SK-N-SH treated with all-trans-retinoic acid at 6 μM for 48 hours (cell line): ENCODE data around the gene ACVR2A.

Experiments
- ATAC-seq: fragments of 200-7000 bp; cut with Tn5 transposase; 3 replicates; pipeline ENCODE4 v1.9.1; 2020; ENCODE audit warnings: mild to moderate bottlenecking, moderate library complexity
- ARNTL ChIP-seq: fragments of 450-650 bp; formaldehyde crosslinking; IDR thresholded peaks from 2 replicates; pipeline ENCODE4 v1.5.0; 2020; ENCODE audit warnings: low read depth, mild to moderate bottlenecking, moderate library complexity, borderline replicate concordance
- BACH2 ChIP-seq: fragments of 250-450 bp; sonication (Bioruptor Pico); IDR thresholded peaks from 2 replicates; pipeline ENCODE4 v1.9.0; 2021; ENCODE audit warnings: mild to moderate bottlenecking, borderline replicate concordance
- CSDC2 ChIP-seq: fragments of 250-450 bp; sonication (Bioruptor Pico); IDR thresholded peaks from 2 replicates; pipeline ENCODE4 v1.5.0; 2020; ENCODE audit warnings: mild to moderate bottlenecking, moderate library complexity
- ESRRG ChIP-seq: fragments of 250-450 bp; sonication (Bioruptor Pico); IDR thresholded peaks from 2 replicates; pipeline ENCODE4 v1.6.1; 2021; ENCODE audit warnings: mild to moderate bottlenecking
- GLIS3 ChIP-seq: fragments of 250-450 bp; sonication (Bioruptor Pico); IDR thresholded peaks from 2 replicates; pipeline ENCODE4 v1.5.0; 2020; ENCODE audit warnings: mild to moderate bottlenecking, moderate library complexity
- POU6F1 ChIP-seq: fragments of 250-450 bp; sonication (Bioruptor Pico); IDR thresholded peaks from 2 replicates; pipeline ENCODE4 v1.8.0; 2021; ENCODE audit warnings: low read depth, mild to moderate bottlenecking, moderate library complexity, borderline replicate concordance
- TCF4 ChIP-seq: fragments of 250-450 bp; sonication (Bioruptor Pico); IDR thresholded peaks from 2 replicates; pipeline ENCODE4 v1.8.0; 2021; ENCODE audit warnings: mild to moderate bottlenecking, moderate library complexity, borderline replicate concordance
- TSHZ2 ChIP-seq: fragments of 250-450 bp; sonication (Bioruptor Pico); IDR thresholded peaks from 2 replicates; pipeline ENCODE4 v1.5.0; 2020; ENCODE audit warnings: mild to moderate bottlenecking, moderate library complexity
- ZC3H10 ChIP-seq: fragments of 250-450 bp; sonication (Bioruptor Pico); IDR thresholded peaks from 2 replicates; pipeline ENCODE4 v1.5.1; 2021; ENCODE audit warnings: mild to moderate bottlenecking, moderate library complexity
- ZFP3 ChIP-seq: fragments of 250-450 bp; sonication (Bioruptor Pico); IDR thresholded peaks from 2 replicates; pipeline ENCODE4 v1.5.0; 2020; ENCODE audit warnings: mild to moderate bottlenecking, moderate library complexity
- ZFP30 ChIP-seq: fragments of 450-650 bp; formaldehyde crosslinking; IDR thresholded peaks from 2 replicates; pipeline ENCODE4 v1.5.0; 2022; ENCODE audit warnings: mild to moderate bottlenecking, moderate library complexity
- ZNF565 ChIP-seq: fragments of 450-650 bp; formaldehyde crosslinking; conservative IDR thresholded peaks from 2 replicates; pipeline ENCODE4 v1.5.0; 2020; ENCODE audit warnings: low read depth, mild to moderate bottlenecking, moderate library complexity
- ZNF70 ChIP-seq: fragments of 450-650 bp; formaldehyde crosslinking; IDR thresholded peaks from 2 replicates; pipeline ENCODE4 v1.5.0; 2020; ENCODE audit warnings: mild to moderate bottlenecking, moderate library complexity
- TF ChIP-seq, protein P1 (sequence below): fragments of 250-450 bp; sonication (Bioruptor Pico); IDR thresholded peaks from 2 replicates; pipeline ENCODE4 v1.5.1; 2021; ENCODE audit warnings: mild to moderate bottlenecking, moderate library complexity

Gene ACVR2A

GRCh38 chr2:147836099-147836498 is 8.7 kb upstream of the ACVR2A start:
- ATAC-seq = no peak
- TF ChIP-seq GLIS3 (CRISPR knock-in tag) = no peak
- no peak for TF ChIP-seq BACH2
- no peak for TF ChIP-seq POU6F1 (CRISPR knock-in tag)
- TF ChIP-seq, protein P1, sequence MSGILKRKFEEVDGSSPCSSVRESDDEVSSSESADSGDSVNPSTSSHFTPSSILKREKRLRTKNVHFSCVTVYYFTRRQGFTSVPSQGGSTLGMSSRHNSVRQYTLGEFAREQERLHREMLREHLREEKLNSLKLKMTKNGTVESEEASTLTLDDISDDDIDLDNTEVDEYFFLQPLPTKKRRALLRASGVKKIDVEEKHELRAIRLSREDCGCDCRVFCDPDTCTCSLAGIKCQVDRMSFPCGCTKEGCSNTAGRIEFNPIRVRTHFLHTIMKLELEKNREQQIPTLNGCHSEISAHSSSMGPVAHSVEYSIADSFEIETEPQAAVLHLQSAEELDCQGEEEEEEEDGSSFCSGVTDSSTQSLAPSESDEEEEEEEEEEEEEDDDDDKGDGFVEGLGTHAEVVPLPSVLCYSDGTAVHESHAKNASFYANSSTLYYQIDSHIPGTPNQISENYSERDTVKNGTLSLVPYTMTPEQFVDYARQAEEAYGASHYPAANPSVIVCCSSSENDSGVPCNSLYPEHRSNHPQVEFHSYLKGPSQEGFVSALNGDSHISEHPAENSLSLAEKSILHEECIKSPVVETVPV (CRISPR knock-in tag) = no peak
- no peak for TF ChIP-seq TSHZ2 (CRISPR knock-in tag)
- TF ChIP-seq ESRRG (CRISPR knock-in tag) = no peak
- TF ChIP-seq ZNF70 (CRISPR knock-in tag) = no peak
- no peak for TF ChIP-seq ZFP3 (CRISPR knock-in tag)
- no peak for TF ChIP-seq CSDC2 (CRISPR knock-in tag)
- no peak for TF ChIP-seq TCF4 (CRISPR knock-in tag)
- TF ChIP-seq ZFP30 (CRISPR knock-in tag) = no peak

DNA sequence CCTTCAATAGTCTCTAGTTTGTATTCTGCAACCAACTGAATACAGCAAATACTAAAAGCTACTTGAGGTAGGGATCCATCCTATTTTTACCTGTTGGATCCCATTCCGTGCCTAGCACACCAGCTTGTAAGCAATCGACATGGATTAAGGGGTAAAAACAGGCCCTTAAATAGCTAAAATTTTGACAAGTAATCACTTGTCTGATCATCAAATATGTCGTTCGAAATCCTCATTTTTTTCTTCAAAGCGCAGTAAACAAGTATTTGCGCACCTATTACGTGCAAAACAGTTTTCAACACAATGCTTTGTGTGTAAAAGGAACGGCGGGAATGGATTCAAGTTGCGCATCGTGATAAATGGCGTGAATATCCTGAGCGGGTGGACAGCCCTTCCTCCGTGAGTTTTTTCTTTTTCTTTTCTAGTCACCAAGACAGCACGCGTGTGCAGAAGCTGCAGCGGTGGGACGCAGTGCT is 1.4 kb upstream of the ACVR2A start:
- ATAC-seq = no peak
- TF ChIP-seq ZNF70 (CRISPR knock-in tag) = no peak
- TF ChIP-seq ZC3H10 (CRISPR knock-in tag) = no peak
- no peak for TF ChIP-seq ESRRG (CRISPR knock-in tag)
- TF ChIP-seq TSHZ2 (CRISPR knock-in tag) = no peak
- TF ChIP-seq ARNTL (CRISPR knock-in tag) = no peak
- no peak for TF ChIP-seq ZNF565 (CRISPR knock-in tag)
- no peak for TF ChIP-seq POU6F1 (CRISPR knock-in tag)
- no peak for TF ChIP-seq ZFP3 (CRISPR knock-in tag)

DNA sequence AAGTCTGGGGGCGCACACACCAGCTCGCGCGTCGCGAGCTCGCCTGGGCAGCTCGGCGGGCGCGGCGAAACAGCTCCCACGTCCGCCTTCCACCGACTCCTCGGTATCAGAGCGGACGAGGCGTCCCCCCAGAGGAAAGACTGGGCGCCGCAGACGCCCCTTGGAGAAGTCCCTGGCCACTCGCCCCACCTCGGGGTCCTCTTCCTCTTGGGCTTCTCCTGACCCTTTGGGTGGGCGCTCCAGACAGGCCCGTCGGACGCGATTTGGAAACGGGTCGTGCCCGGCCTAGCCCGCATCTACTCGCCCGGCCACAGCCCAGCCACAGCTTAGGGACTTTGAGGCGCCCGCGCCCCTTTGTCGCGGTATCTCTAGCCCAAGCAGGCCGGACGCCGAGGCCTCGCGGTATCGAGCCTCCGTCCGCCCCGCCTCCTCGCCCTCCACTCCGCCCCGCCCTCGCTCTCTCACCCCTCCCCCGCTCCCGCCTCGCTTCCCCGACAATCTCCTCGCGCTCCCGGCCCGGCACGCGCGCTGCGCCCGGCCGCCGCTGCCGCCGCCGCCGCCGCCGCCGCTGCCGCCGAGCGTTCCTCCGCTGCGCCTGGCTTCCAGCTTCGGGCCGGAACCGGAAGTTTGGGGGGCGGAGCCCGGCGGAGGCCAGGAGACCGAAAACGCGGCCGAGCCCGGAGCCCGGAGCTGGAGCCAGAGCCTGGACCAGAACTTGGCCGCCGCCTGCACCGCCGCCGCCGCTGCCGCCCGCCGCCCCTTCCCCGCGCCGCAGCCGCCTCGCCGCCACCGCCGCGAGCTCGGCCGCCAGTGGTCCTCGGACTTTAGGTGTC is 749 bp upstream of the ACVR2A start:
- ATAC-seq = peak; percentile 93

More for the DNA sequence above, 749 bp upstream of the ACVR2A start:
- TF ChIP-seq ZC3H10 (CRISPR knock-in tag) = no peak
- peak; percentile 64; the same call in 1 of the 2 replicates for TF ChIP-seq ZFP3 (CRISPR knock-in tag)
- 0 out of 2 replicates have a peak, but pooled peaks have one; percentile 15 for TF ChIP-seq TSHZ2 (CRISPR knock-in tag)
